NK-92 (cell line): Measurements from ENCODE around the gene UPK3A.

ENCODE experiments used
- DNase-seq: peaks from one replicate; lab custom pipeline; 2025; ENCODE audit not compliant: unreplicated experiment; lab: John Stamatoyannopoulos, UW

Gene UPK3A

GRCh38 chr22:45284705-45285262 lies at the start of gene UPK3A:
TSS of gene UPK3A (plus strand) at chr22:45284949. CDS start at chr22:45285014, 65 bp downstream.
- no peak for DNase-seq

GRCh38 chr22:45235101-45235777 lies 49.5 kb upstream of the UPK3A start:
- no peak for DNase-seq

GRCh38 chr22:45235851-45236342 lies 48.9 kb upstream of the UPK3A start:
- DNase-seq = no peak

GRCh38 chr22:45237065-45237990 lies 47.4 kb upstream of the UPK3A start:
- DNase-seq = no peak

- no peak for DNase-seq
These were observed 46.4 kb upstream of the UPK3A start for GRCh38 chr22:45238076-45238956.

GRCh38 chr22:45238957-45239680 lies 45.6 kb upstream of the UPK3A start:
- DNase-seq = no peak

GRCh38 chr22:45239681-45240051 lies 45.1 kb upstream of the UPK3A start:
- DNase-seq = no peak

GRCh38 chr22:45240104-45240809 lies 44.5 kb upstream of the UPK3A start:
- DNase-seq = no peak

- DNase-seq = no peak
These were observed 43.7 kb upstream of the UPK3A start, which contains the start of gene KIAA0930 for GRCh38 chr22:45240810-45241631. TSS of gene KIAA0930 (minus strand) at chr22:45240894. CDS start at chr22:45240703, 191 bp downstream.

- no peak for DNase-seq
These were observed 42.0 kb upstream of the UPK3A start for GRCh38 chr22:45242778-45243191.

GRCh38 chr22:45244916-45245315 lies 39.8 kb upstream of the UPK3A start:
- no peak for DNase-seq

GRCh38 chr22:45246060-45246985 lies 38.4 kb upstream of the UPK3A start:
- no peak for DNase-seq

GRCh38 chr22:45248832-45249561 lies 35.8 kb upstream of the UPK3A start:
- DNase-seq = no peak

GRCh38 chr22:45251825-45252224 lies 32.9 kb upstream of the UPK3A start:
- DNase-seq = no peak

GRCh38 chr22:45253039-45253641 lies 31.6 kb upstream of the UPK3A start:
- no peak for DNase-seq

GRCh38 chr22:45254388-45254787 lies 30.4 kb upstream of the UPK3A start:
- no peak for DNase-seq
